Kidney glomerular epithelial cell (primary cell): ENCODE results near the gene ARHGAP8.

ENCODE experiments used
- DNase-seq: peaks from one replicate; lab custom pipeline; 2025; lab: John Stamatoyannopoulos, UW

Gene ARHGAP8

DNA sequence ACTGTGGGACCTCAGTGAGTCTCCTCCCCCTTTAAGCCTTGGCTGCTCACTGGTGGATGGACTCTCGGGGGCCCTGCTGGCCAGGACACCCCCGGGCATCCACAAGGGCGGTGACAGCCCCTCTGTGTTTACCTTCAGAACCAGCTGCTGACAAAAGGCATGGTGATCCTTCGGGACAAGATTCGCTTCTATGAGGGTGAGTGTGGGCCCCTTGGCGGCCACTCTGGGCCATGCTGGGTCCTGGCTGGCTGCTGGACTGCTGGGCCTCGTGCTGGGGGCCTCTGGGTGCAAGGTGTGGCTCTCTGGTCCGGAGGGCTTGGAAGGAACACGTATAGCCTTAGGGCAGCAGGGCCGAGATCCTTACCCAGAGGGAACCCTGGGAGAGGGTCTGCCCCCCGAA is 25.9 kb upstream of the ARHGAP8 start:
- no peak for DNase-seq

- no peak for DNase-seq
Measured at GRCh38 chr22:44727148-44727547, 25.2 kb upstream of the ARHGAP8 start.

DNA sequence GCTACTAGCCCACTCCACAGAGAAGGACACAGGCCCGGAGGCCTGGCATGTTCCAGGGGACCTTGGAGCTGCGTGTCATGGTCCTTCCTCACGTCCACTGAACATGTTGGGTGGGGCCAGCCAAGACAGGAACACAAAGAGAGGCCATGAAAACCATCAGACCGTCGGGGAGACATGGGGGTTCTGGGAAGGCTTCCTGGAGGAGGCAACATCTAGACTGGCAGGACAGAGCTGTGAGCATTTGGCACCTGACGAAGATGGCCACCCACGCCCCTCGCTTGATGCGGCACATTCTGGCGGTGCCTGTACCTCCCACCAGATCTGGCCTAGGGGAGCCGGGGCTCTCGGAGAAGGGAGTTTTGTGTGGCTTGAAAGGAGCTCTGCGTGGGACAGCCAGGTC is 24.7 kb upstream of the ARHGAP8 start:
- DNase-seq, result no peak

GRCh38 chr22:44728761-44729324 is 23.5 kb upstream of the ARHGAP8 start:
- no peak for DNase-seq

DNA sequence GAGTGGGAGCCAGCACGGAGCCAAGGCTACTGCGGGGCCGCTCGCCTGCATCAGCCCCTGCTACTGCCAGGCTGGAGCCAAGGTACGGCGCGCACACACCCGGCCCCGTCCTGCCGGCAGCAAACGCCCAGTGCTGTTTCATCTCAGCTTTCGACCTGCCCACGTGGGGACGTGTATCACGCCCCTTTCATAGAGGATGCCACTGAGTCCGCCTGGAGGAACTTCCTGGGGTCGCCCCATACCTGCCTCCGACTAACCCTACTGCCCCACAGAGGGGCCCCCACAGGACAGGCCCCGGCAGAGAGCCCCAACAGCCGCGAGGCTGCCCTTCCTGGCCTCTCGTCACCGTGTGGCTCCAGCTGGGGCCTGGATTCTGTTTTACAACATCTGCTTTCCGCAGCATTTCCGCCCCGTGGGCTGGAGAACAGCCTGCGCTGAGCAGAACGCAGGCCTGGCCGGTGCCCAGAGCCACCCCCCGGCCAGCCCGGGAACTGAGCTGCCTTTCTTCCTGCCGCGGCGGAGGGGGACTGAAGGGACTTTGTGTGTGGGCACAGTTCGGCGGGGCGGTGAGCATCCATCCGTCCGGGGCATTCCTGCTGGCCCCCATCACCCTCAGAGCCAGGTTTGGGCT is 22.9 kb upstream of the ARHGAP8 start:
- no peak for DNase-seq

GRCh38 chr22:44730022-44730393 is 22.4 kb upstream of the ARHGAP8 start:
- DNase-seq, result no peak

- no peak for DNase-seq
Measured at GRCh38 chr22:44730490-44731356, 21.7 kb upstream of the ARHGAP8 start.

GRCh38 chr22:44731357-44731970 is 20.9 kb upstream of the ARHGAP8 start:
- no peak for DNase-seq

DNA sequence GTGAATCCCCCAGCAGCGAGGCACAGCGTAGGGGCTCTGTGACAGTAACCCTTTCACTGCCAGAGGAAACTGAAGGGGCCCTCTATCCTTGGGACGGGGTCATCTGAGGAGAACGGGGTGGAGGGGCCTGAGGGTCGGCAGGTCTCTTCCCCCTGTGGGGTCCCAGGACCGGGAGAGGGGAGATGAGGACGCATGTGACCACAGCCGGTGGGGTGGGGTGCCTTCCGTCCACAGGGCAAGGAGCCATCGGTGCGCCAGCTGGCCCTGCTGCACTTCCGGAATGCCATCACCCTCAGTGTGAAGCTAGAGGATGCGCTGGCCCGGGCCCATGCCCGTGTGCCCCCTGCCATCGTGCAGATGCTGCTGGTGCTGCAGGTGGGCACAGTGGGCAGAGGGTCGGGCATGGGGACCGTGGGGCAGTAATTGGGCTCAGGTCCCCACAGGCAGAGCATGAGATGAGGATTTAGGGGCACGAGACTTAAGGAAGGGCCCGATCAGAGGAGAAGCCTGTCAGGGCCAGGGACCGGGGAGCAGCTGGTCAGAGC is 20.3 kb upstream of the ARHGAP8 start:
- DNase-seq, result no peak

- no peak for DNase-seq
Measured at GRCh38 chr22:44732661-44733060, 19.7 kb upstream of the ARHGAP8 start.

- no peak for DNase-seq
Measured at GRCh38 chr22:44733426-44734106, 18.8 kb upstream of the ARHGAP8 start.

GRCh38 chr22:44734278-44734677 is 18.1 kb upstream of the ARHGAP8 start:
- no peak for DNase-seq

- DNase-seq, result no peak
Measured at GRCh38 chr22:44734801-44735517, 17.4 kb upstream of the ARHGAP8 start.

- DNase-seq, result peak; percentile 52
Measured at GRCh38 chr22:44735518-44736428, 16.6 kb upstream of the ARHGAP8 start.

DNA sequence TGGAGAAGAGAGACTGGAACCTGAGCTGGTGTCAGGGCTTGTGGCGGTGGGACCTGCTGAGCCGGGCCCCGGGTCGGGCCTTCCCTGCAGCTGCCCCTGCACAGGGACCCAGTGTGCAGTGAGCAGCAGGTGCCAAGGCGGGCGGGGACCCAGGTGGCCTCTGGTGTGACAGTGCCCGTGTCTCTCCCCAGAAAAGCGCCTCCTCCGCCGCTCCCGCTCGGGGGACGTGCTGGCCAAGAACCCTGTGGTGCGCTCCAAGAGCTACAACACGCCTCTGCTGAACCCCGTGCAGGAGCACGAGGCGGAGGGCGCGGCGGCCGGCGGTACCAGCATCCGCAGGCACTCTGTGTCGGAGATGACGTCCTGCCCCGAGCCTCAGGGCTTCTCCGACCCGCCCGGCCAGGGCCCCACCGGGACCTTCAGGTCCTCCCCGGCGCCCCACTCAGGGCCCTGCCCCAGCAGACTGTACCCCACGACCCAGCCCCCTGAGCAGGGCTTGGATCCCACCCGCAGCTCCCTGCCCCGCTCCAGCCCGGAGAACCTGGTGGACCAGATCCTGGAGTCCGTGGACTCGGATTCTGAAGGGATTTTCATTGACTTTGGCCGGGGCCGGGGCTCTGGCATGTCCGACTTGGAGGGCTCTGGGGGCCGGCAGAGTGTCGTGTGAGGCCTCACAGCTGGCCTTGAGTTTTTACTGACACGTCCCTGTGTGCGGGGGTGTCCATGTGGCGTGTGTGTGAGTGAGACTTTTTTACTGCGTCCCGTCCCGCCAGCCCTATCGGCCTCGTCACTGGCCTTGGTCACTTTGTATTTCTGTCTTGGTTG is 15.6 kb upstream of the ARHGAP8 start:
- no peak for DNase-seq

DNA sequence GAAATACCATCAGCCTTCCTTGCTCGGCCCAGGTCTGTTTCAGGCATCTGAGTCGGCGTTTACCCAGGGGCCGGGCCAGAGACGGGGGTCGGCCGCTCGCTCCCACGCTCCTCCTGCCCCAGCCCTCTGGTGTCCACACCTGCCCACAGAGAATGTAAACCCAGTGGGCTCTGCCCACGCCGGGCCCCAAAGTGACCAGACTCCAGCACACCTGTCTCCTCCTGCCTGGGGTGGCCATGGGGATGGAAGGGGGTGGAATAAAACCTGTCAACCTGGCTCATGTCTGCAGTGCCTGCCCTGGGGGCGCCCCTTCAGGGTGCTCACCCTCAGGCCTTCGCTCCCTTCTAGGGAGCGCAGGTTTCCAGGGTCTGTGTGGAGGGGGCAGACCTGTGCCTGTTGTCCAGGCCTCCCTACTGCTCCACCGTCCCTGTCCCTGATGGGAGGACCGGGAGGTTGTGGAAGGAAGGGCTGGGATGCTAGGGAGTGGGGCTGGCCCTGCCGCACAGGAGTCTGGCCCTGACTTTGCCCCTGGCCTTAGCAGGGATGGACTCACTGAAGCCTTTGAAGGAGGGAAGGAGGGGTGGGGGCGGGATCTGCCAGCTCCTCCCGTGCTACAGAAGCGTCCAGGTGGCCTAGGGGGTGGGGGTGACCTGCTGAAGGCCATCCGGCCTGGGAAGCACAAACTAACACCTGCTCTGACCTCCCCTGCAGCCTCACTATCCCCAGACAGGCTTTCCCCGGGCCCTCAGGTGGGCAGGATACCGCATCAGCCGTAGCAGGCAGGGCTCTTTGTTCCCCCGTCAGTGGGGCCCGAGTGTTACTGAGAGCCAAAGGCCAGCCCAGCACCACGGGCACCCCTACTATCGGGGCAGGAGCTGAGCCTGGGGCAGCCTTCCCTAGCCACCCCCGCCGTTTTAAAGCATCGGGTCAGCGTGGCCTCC is 14.7 kb upstream of the ARHGAP8 start:
- no peak for DNase-seq

DNA sequence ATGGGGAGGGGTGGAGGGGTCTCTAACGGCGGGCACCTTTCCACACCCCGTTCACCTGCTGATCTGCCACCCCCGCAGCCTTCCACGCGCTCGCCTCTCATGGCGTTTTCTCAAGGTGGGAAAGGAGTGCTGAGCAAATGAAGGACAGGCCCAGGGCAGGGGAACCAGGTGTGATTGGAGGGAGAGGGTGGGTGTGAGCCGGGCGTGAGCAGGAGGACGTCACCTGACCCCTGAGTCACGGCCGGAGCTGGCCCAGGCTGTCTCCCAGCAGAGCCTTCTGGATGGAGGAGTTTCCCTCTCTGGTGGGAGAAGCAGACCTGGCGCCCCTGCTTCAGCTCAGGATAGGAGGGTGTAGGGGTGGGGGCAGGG is 14.0 kb upstream of the ARHGAP8 start:
- DNase-seq, result peak; percentile 63

GRCh38 chr22:44739024-44739423 is 13.4 kb upstream of the ARHGAP8 start:
- no peak for DNase-seq
